OCI-LY1 (cell line): ENCODE results near the gene DLGAP3.

Experiments used
- CTCF ChIP-seq: fragments of 200-600 bp; sonication (generic), shearing (Covaris generic); IDR thresholded peaks from 2 replicates; pipeline ENCODE4 v1.5.1; 2017; ENCODE audit warnings: mild to moderate bottlenecking, antibody characterized with exemption, low read length, moderate library complexity, mixed read lengths
- EZH2 ChIP-seq: fragments of 200-600 bp; sonication (generic), shearing (Covaris generic); IDR thresholded peaks from 2 replicates; pipeline ENCODE4 v1.8.0; 2017; ENCODE audit warnings: borderline replicate concordance, mixed run types, mild to moderate bottlenecking, antibody characterized with exemption, low read length, moderate library complexity, mixed read lengths

DNA sequence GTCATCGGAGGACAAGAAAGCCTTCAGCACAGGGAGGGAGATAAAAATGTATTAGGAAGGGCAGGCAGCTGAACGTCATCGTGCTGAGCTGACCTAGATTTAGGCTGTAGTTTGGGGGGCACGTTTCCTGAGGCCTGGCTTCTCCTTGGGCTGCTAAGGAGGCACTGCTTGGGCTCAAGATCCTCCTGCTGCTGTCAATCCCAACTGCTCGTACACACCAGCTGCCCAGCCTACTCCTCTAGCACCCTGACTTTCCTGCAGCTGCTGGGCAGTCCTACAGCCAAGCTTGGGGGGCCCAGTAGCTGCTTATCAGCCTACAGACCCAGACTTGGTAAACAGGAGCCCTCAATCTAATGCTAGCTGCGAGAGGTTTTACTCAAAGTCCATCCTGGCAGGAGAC lies 49.5 kb upstream of the DLGAP3 start:
- TF ChIP-seq CTCF (no peak), EZH2 (no peak)
